ENCODE data around the gene UGT8.
"Not testable (repeated sequence)": the region's sequence is repeated elsewhere in the genome, so short reads cannot be mapped to it uniquely, and the experiment has no call there.

UGT8 gene, protein sequence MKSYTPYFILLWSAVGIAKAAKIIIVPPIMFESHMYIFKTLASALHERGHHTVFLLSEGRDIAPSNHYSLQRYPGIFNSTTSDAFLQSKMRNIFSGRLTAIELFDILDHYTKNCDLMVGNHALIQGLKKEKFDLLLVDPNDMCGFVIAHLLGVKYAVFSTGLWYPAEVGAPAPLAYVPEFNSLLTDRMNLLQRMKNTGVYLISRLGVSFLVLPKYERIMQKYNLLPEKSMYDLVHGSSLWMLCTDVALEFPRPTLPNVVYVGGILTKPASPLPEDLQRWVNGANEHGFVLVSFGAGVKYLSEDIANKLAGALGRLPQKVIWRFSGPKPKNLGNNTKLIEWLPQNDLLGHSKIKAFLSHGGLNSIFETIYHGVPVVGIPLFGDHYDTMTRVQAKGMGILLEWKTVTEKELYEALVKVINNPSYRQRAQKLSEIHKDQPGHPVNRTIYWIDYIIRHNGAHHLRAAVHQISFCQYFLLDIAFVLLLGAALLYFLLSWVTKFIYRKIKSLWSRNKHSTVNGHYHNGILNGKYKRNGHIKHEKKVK

DNA sequence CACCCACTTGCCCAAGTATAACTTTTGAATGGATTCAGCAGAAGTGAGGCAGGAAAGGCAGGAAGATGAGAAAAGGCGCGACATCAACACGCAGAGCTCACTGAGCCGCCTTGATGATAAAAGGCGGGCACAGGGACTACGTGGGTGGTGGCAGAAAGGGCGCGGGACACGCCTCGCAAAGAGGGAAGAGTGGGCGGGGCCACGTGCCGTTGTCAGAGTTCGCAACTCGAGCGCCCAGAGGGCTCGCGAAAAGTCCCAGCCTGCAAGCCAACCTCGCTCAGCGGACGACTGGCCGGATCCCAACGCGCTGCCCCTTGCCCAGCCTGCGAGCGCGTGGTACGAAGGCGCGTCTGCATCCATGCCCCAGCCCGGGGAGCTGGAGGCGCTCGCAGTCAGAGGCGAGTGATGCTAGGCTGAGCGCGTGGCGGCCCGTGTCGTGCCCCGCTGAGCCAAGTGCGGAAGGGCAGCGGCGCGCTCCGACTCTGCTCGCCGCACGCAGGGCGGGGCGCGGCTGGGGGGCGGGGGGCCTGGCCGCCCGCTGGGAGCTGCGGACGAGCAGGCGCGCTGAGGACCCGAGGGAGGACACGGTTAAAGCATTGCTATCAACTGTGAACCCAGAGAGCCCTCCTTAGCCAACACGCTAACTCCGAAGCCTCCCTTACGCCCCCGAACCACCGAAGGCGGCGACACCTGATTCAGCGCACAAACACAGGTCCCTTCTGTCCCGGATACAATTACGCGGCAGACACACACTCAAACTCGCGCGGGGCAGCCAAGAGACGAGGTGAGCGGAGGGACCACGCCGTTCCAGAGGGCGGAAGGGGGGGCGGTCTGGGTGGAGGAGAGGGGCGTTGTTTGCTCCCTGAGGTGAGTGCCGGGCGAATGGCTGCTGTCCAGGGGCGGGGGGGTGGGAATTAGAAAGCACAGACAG, at the start of gene UGT8:
TSS of gene UGT8 (plus strand) at position 617 of the 931 bp plus-strand sequence. CDS start 24,074 bp downstream, outside the sequence.
- peak; percentile 39 for DNase-seq

DNA sequence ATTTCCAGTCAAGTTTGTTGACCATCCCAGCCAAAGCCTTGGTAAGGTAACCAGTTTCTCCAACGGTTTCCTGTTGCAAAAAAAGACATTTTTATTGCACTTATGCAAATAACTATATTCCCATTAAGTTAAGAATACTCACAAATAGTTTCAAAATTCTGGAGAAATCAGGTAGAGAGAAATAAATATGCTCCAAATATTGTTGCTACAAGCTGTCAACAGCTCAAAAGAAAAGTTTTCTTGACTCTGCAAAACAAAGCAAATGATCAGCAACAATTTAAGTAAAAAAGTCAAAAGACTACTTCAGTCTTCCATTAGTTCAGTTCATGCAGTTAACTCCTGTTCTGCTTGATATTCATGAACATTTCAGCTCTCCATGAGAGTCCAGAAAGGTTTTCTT, 49.0 kb upstream of the UGT8 start:
- DNase-seq: no peak

DNA sequence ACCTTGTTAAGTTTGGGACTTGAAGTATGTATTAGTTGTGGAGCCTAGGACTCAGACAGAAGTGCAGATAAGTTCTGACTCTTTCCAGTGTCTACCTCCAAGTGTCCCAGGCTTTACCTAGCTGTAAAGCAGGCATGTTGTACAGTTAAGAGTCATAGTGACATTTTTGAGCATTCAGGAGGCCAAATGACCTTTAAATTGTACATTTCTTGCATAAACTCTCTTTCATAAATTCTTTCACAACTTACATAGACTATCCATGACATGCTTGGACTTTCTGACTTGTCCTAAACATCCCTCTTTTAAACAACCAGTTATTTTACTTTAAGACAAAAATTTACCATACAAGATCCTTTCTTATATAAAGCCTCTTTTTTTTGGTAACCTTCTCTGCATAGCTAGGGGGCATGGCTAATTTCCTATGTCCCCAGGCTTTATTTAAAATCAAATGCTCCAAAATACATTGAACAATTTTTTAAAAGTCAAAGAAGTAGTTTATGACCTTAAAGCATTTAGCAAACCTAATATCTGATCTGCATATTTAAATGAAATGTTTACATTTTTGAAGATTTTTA, 40.1 kb upstream of the UGT8 start:
- no peak for DNase-seq

DNA sequence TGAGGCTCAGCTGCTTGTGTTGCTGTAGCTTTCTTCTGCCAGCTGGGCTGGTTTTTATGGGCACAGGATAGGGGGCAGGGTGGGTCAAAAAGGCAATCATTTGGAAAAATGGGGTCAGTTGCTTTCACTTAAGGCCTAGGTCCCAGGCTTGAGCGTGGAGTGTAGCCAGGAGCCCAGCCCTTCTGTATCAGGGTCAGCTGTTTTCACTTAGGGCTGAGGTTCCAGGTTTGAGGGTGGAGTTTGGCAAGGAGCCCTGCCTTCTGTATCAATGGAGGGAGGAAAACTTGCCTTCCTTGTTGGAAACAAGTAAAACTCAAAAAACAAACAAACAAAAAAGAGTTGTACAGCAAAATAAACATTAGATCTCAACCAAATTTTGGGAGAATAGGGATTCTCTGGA, 37.0 kb upstream of the UGT8 start:
- DNase-seq: no peak

DNA sequence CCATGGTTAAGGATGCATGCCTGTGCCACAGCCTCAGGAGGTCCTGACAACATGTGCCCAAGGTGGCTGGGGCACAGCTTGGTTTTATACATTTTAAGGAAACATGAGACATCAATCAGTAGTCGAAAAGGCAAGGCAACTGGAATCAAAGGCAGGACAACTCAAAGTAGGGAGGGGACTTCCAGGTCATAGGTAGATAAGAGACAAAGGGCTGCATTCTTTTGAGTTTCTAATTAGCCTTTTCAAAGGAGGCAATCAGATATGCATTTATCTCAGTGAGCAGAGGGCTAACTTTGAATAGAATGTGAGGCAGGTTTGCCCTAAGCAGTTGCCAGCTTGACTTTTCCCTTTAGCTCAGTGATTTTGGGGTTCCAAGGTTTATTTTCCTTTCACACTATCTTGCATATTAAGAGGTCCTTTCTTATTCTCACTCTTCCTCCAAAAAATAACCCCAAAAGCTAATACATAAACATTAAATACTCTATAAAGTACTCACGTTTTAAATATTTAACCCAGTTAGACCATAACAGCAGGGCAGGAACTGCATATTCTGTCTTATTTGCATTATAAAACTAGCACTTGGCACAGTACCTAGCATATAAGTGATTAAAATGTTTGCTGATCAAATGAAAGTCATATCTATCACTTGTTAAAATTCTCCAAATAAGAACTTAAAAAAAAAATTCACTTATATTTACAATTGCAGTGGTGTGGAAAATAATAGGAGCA, 36.3 kb upstream of the UGT8 start:
- DNase-seq: no peak

DNA sequence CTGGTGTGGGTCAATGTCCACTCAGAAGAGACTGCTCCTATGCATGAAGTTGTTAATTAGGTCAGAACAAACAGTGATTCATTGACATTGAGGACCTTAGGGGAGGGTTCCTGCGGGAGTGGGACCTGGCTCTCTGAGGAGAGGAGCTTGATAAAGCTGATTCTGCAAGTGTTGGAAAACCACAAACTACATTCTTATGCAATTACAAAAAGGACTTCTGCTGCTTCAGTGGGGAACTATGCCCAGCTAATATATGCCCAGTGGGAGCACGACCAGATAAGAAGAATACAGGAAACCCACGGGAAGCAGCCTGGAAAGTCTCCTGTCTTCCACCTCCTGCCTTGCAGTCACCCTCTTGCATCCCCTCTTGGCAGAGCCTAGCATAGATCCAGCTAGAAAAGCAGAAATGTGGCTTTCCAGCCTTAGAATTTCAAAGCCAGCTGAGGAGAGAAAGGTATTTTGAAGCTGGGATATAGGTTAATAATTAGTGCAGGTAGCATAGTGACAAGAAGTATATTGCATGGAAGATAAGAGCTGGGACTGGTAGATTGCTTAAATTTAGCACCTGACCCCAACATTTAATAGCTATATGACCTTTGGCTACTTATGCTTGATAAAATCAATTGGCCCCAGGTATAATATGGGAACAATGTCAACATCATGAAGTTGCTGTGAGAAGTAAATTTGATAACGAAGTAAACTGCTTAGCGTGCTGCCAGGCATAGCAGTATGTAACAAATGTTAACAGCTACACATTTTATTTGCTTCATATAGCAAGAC, 34.9 kb upstream of the UGT8 start:
- DNase-seq: no peak

DNA sequence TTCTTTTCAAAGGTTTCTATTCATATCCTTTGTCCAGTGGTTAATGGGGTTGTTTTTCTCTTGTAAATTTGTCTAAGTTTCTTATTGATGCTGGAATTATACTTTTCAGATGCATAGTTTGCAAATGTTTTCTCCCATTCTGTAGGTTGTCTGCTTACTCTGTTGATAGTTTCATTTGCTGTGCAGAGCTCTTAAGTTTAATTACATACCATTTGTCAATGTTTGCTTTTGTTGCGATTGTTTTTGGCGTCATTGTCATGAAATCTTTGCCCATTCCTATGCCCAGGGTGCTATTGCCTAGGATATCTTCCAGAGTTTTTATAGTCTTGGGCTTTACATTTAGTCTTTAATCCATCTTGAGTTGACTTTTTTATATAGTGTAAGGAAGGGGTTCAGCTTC, 21.2 kb upstream of the UGT8 start:
- no peak for DNase-seq

DNA sequence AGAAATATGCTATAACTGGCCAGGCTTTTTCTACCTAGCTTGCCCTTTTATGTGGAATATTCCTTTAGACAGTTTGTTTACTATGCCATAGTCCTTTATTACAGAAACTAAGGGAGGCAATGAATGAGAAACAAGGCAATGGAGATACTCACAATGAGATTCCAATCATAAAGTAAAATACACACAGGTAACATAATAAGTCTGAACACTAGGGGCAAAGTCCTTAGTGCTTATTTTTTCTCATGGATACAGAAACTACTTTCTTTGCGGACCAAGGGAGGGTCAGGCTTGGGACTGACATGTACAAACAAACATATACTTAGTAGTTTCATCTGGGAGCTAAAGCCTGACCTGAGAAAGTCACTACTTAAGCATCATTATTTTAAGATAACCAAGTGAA, 16.0 kb upstream of the UGT8 start:
- no peak for DNase-seq

DNA sequence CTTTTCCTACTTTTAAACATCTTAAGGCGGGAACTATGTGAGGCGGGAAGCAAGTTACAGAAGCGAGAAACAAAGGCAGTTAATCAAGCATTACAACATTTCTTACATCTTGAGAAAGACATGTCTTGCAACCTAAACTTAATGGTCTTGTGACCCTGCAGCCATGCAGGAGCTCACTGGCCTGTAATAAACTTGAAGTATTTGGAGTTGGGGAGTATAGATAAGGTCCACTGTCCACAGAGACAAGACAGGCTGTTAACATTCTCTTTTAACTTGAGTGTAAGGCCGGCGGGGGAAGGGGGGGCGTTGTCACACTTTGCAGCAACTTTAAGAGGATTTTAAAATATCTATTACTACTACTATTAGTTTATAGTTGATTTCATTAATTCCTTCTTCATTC, 10.3 kb upstream of the UGT8 start:
- no peak for DNase-seq

DNA sequence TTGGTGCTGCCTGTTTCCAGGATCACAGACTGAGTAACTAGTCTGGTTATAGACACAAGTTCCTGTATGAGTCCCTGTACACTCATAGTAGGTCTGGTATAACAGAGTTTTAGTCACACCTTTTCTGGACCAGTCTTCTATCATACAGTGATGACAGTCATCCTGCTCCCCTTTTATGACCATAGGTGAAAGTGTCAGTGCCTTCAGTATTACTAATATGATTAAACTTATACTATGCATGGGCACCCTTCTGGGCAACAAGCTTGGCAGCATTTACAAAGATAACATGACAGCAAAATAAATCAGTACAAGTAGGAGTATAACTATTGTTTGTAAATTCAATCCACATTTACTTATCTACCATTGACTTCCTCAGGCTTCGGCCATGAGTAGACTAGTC, 8.2 kb upstream of the UGT8 start:
- not testable (repeated sequence) for DNase-seq

DNA sequence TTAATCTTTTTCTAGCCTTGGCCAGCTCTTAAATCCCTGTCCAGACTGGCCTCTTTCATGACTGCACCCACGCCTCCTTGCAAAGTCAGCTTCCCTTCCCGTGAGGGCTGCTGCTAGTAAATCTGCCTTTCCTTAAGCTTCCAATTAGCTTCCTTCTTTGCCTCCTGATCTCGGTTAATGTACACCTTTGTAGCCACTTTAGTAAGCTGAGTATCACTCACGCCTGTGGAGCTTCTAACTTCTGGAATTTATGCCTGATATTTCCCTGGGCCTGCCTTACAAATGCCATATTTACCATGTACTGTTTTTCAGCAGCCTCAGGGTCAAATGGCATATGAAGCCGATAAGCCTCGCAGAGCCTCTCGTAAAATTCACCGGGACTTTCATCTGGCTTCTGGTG, 5.1 kb upstream of the UGT8 start:
- no peak for DNase-seq

DNA sequence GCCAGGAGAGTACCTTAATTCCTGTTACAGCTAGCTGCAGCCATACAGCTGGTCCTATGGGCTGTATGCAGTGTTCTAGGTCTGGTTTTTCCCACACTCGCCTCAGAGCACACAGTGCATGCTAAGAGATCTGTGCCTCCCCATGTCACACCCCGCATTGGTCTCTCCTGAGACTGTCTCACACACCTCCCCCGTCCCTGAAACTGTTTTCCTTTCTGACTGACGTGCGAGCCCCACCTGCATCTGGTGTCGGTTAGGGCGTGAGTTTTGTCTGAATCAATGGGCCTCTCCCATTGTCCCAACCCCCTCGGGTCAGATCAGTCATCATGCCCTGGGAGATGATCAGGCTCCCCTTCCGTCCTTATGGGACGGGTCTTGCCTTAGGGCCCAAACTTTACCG, 3.4 kb upstream of the UGT8 start:
- DNase-seq: no peak

DNA sequence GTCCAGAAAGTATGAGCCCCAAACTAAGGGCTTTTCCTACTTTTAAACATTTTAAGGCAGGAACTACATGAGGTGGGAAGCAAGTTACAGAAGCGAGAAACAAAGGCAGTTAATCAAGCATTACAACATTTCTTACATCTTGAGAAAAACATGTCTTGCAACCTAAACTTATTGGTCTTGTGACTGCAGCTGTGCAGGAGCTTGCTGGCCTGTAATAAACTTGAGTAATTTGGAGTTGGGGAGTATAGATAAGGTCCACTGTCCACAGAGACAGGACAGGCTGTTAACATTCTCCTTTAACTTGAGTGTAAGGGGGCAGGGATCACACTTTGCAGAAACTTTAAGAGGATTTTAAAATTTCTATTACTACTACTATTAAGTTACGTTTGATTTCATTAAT, 2.7 kb upstream of the UGT8 start:
- DNase-seq: no peak

DNA sequence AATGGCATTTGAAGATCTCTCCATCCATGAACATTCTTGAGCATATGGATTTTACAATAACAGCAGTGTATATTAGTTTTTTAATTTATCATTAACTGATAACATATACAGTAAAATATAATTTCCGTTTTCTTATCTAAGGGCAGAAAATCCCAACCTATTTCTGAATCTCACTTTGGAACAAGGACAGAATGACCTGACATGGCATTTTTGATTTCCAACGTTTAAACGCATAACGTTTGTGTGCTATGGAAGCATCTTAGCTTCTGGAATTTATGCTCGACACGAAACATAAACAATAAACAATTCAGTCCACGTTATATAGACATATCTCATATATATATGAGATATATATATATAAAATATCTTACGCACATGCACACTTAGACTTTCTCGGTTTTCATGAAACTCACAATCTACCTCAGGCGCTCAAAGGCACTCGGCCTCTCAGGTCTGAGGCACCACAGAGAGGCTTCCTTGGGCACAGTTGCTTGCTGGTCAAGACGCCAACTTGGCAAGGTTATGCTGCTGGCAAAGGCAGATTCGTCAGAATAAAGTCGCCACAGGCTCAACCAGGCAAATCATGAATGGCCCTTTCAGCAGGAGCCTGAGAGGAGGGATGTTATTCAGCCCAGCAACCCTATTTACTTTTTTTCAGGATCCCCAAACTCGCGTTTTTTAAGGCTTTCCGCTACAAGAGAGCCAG, 1.0 kb upstream of the UGT8 start:
- DNase-seq: no peak

DNA sequence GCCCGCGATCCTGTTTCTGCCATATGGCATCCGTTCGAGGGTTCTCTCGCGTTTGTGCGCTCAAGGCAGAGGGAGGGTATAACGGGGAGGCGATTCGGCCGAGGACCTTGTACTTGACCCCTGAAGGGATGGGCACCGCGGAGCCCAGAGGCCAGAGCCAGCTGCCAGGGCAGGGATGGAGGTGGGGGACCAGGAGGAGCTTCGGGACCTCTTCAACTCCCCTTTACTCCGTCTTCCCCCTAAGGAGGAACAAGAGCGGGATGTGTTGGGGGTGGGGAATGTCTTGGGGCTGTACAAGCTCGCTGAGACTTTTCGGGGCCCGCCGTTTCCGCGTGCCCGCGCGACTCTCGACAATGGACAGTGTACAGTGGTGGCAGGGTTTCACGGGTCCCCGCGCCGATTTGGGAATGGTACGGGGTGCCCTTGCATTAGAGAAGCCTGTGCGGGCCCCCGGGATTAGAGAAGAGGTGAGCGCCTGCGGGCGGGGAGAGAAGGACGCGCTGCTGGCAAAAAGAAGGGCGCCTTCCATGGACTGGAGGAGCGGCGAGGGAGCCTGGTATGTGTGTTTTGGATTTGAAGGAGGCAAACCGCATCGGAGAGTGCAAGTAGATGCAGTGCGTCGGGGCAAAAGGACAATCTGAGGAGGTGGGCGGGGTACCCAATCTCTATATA, 760 bp downstream of the UGT8 start:
- no peak for DNase-seq

DNA sequence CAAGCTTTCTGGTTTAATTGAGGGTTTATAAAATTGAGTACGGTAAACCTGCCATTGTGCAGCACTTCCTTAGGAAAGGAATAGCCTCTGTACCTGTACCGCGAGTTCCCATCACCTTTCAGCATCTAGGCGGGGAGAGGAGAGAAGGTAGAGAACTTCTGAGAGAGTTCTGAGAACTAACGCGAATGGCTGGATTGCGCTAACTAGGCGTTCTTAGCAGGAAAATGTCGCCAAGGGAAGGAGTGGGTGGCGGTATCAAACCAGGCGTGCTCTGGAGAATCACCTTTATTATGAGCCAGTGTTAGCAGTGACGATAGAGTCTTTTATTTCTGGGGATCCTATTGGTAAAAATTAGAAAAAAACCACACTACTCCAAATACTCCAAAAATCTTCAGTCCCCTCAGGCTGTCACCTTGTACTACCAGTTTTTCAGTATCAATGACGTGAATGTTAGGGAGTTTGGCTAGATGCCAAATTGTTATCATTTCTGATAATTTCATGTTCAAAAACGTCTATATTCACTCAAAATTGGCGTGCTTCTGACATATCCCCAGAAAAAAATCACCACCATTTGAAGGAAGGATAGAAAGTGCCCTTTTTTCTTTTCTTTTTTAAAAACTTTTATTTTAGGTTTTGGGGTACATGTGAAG, 1.4 kb downstream of the UGT8 start:
- DNase-seq: no peak

DNA sequence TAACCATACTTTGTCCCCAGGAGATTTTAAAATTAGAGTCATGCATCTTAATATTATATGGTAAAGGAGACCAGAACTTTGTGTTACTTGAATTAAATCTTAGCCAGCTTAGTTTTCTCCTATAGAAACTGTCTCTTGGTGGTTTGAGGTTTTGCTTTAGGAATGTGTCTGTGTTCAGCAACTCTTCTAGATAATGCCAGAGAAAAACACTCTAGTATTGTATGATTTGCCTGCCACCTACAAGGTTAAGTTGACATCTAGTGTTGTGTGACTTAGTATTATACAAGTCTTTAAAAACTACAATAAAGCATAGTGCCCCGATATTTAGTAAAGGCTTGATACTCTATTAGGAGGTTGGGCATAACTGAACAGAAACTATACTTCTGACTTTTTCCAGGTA, 2.1 kb downstream of the UGT8 start:
- no peak for DNase-seq

DNA sequence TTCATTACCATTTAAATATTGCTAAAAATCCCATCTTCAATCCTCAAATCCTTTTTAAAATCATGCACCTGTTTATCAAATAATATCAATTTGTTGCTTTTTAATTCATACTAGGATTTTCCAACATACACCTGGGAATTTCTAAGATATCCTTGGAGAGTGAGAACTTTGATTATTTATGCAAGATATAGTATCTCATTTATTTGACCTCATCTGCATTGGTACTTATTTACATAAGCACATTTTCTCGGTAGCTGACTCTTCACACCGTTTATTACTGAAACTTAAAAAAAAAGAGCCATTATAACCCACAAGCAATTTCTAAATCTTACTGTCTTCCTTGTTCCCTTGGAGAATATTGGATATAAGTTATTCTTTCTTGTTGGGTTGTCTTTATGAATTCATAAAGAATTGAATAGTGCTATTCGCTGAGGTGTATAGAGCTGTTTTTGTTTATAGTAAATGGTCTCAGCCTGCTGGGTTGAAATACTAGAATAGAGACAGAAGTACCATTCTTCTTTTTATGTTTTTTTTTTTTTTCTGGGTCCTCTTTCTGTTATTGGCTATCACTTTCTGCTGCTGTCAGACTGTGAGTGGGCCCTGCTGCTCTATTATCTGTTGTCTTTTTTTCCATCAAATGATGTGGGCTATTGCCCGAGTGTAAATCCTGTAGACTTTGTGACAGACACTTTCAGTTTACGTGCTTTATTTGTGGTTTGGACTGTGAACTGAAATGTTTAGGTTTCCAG, 2.9 kb downstream of the UGT8 start:
- no peak for DNase-seq

DNA sequence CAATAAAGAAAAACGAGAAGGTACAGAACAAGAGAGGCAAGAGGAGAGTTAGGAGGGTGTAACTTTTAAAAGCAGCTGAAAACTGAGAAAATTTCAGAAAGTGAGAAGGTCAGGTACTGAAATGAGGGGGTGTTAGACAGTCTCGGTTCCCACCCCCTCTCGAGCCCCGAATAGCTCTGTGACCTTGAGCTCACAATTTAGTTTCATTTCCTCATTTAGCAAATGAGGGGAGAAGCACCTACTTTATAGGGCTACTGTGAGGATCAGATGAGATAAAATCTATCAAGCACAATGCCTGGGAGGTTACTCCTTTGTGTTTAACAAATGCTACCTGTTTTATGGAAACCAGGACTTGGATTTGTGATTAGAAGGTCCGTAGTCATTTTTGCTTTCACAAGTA, 4.9 kb downstream of the UGT8 start:
- no peak for DNase-seq
